Skeletal muscle tissue (tissue), 4 donors: ENCODE measurements around the gene MRAS. TPM values are rescaled to one million over a fixed set of nuclear protein-coding genes. Genes with fewer than 3 reads are reported as not detected.
"Not testable (repeated sequence)": the region's sequence is repeated elsewhere in the genome, so short reads cannot be mapped to it uniquely, and the experiment has no call there.

Experiments used
- H3K27ac ChIP-seq: one replicate; pipeline ENCODE4 v1.7.0; 2013; ENCODE audit warnings: mild to moderate bottlenecking, low read depth, low read length, inconsistent platforms
- H3K27me3 ChIP-seq, 3 donors: one replicate each; pipeline ENCODE4 v1.7.0; 2013; ENCODE audit warnings: low read length in 3 of 3; ENCODE audit not compliant: control insufficient read depth in 3 of 3, insufficient read depth in 3 of 3
- H3K36me3 ChIP-seq, 3 donors: one replicate each; pipeline ENCODE4 v1.7.0; 2013; ENCODE audit warnings: low read length in 3 of 3; ENCODE audit not compliant: control insufficient read depth in 3 of 3, insufficient read depth in 3 of 3
- H3K4me1 ChIP-seq, 3 donors: one replicate each; pipeline ENCODE4 v1.7.0; 2013; ENCODE audit warnings: low read length in 3 of 3, mild to moderate bottlenecking in 3 of 3; ENCODE audit not compliant: control insufficient read depth in 3 of 3, insufficient read depth in 3 of 3
- H3K4me3 ChIP-seq, 3 donors: one replicate each; pipeline ENCODE4 v1.7.0; 2013; ENCODE audit warnings: low read length in 3 of 3
- H3K9ac ChIP-seq, 3 donors: one replicate each; pipeline ENCODE4 v1.7.0; 2013; ENCODE audit warnings: low read length in 3 of 3, mild to moderate bottlenecking in 3 of 3, moderate library complexity in 2 of 3, low read depth in 1 of 3
- H3K9me3 ChIP-seq, 3 donors: one replicate each; pipeline ENCODE4 v1.7.0; 2013; ENCODE audit warnings: low read length in 3 of 3; ENCODE audit not compliant: control insufficient read depth in 3 of 3
- total RNA-seq: library from RNA; depleted of rRNA; stranded (reverse); fragments of >200 nt; gene quantifications from one replicate; pipeline ENCODE4 v1.2.3, GENCODE V29; 2014
- donor health status: Osteomylitis.

MRAS gene
- total RNA-seq, 1 donor from 2014 or later: 28.7 TPM

- H3K9ac ChIP-seq: no peak overlapping the region
- H3K4me1 ChIP-seq: peaks cover 18 to 56% (median 45%) of the 10 kb centered on the region in 3 donors
- no peak overlapping the region for H3K4me3 ChIP-seq
- H3K9me3 ChIP-seq: no peaks in the 10 kb centered on the region
- peaks cover 2 to 6% (median 6%) of the 10 kb centered on the region in 3 donors for H3K36me3 ChIP-seq
- no peaks in the 10 kb centered on the region for H3K27me3 ChIP-seq
- no peak overlapping the region for H3K27ac ChIP-seq
Observed at GRCh38 chr3:138373087-138373735, 24.8 kb downstream of the MRAS start.

GRCh38 chr3:138373736-138374094, 25.3 kb downstream of the MRAS start:
- Histone ChIP-seq H3K27ac (no peak overlapping the region), H3K4me3 (no peak overlapping the region), H3K9me3 (no peaks in the 10 kb centered on the region), H3K4me1 (peaks cover 15 to 54% (median 46%) of the 10 kb centered on the region in 3 donors), H3K9ac (no peak overlapping the region), H3K36me3 (peaks cover 2 to 11% (median 6%) of the 10 kb centered on the region in 3 donors), H3K27me3 (no peaks in the 10 kb centered on the region)

- Histone ChIP-seq H3K36me3 (peaks cover 2 to 11% (median 6%) of the 10 kb centered on the region in 3 donors), H3K27me3 (no peaks in the 10 kb centered on the region), H3K4me3 (no peak overlapping the region), H3K9me3 (no peaks in the 10 kb centered on the region), H3K4me1 (peaks cover 6 to 45% (median 36%) of the 10 kb centered on the region in 3 donors), H3K27ac (peak overlapping the region; percentile 9), H3K9ac (no peak overlapping the region)
Observed at GRCh38 chr3:138374573-138375134, 26.3 kb downstream of the MRAS start.

GRCh38 chr3:138375447-138375846, 27.1 kb downstream of the MRAS start:
- Histone ChIP-seq H3K36me3 (peaks cover 2 to 11% (median 6%) of the 10 kb centered on the region in 3 donors), H3K27me3 (no peaks in the 10 kb centered on the region), H3K9me3 (no peaks in the 10 kb centered on the region), H3K27ac (no peak overlapping the region), H3K4me3 (no peak overlapping the region), H3K9ac (no peak overlapping the region), H3K4me1 (peaks cover 4 to 38% (median 33%) of the 10 kb centered on the region in 3 donors)

GRCh38 chr3:138376663-138377062, 28.3 kb downstream of the MRAS start:
- H3K9ac ChIP-seq: peak overlapping the region in 1 of 3 donors; percentile 50
- no peaks in the 10 kb centered on the region for H3K9me3 ChIP-seq
- H3K27me3 ChIP-seq: no peaks in the 10 kb centered on the region
- peaks cover 2 to 11% (median 6%) of the 10 kb centered on the region in 3 donors for H3K36me3 ChIP-seq
- no peak overlapping the region for H3K4me3 ChIP-seq
- no peak overlapping the region for H3K27ac ChIP-seq
- peaks cover 11 to 42% (median 37%) of the 10 kb centered on the region in 3 donors for H3K4me1 ChIP-seq

- peaks cover 2 to 11% (median 6%) of the 10 kb centered on the region in 3 donors for H3K36me3 ChIP-seq
- not testable (repeated sequence) for H3K9me3 ChIP-seq, H3K4me3 ChIP-seq, H3K27me3 ChIP-seq, H3K27ac ChIP-seq
- H3K4me1 ChIP-seq: peaks cover 17 to 42% (median 42%) of the 10 kb centered on the region in 3 donors
- H3K9ac ChIP-seq: peak overlapping the region in 1 of 3 donors; percentile 50
Observed at GRCh38 chr3:138377212-138377611, 28.8 kb downstream of the MRAS start.

- H3K4me3 ChIP-seq: no peak overlapping the region
- H3K4me1 ChIP-seq: peaks cover 23 to 48% (median 46%) of the 10 kb centered on the region in 3 donors
- H3K27ac ChIP-seq: peak overlapping the region; percentile 13
- H3K36me3 ChIP-seq: peaks cover 2 to 11% (median 6%) of the 10 kb centered on the region in 3 donors
- no peaks in the 10 kb centered on the region for H3K9me3 ChIP-seq
- peak overlapping the region in 1 of 3 donors; percentile 26 for H3K9ac ChIP-seq
- no peaks in the 10 kb centered on the region for H3K27me3 ChIP-seq
Observed at GRCh38 chr3:138377804-138378203, 29.4 kb downstream of the MRAS start.

GRCh38 chr3:138378331-138378730, 30.0 kb downstream of the MRAS start:
- Histone ChIP-seq H3K27ac (peak overlapping the region; percentile 13), H3K36me3 (peaks cover 1 to 11% (median 2%) of the 10 kb centered on the region in 3 donors), H3K27me3 (no peaks in the 10 kb centered on the region), H3K9me3 (no peaks in the 10 kb centered on the region), H3K9ac (peak overlapping the region in 1 of 3 donors; percentile 26), H3K4me1 (peaks cover 27 to 53% (median 50%) of the 10 kb centered on the region in 3 donors), H3K4me3 (no peak overlapping the region)

GRCh38 chr3:138378990-138379389, 30.6 kb downstream of the MRAS start:
- H3K36me3 ChIP-seq: peaks cover 0 to 11% (median 2%) of the 10 kb centered on the region in 3 donors
- H3K4me1 ChIP-seq: peaks cover 29 to 60% (median 56%) of the 10 kb centered on the region in 3 donors
- H3K9me3 ChIP-seq: no peaks in the 10 kb centered on the region
- no peak overlapping the region for H3K4me3 ChIP-seq
- no peaks in the 10 kb centered on the region for H3K27me3 ChIP-seq
- no peak overlapping the region for H3K27ac ChIP-seq
- no peak overlapping the region for H3K9ac ChIP-seq

- Histone ChIP-seq H3K27ac (peak overlapping the region; percentile 65), H3K9ac (peak overlapping the region; percentile 40 to 78 (median 70)), H3K4me1 (peaks cover 27 to 59% (median 58%) of the 10 kb centered on the region in 3 donors), H3K27me3 (no peaks in the 10 kb centered on the region), H3K36me3 (peaks cover 0 to 9% (median 2%) of the 10 kb centered on the region in 3 donors), H3K9me3 (no peaks in the 10 kb centered on the region), H3K4me3 (peak overlapping the region in 1 of 3 donors; percentile 9)
Observed at GRCh38 chr3:138381413-138381901, 33.1 kb downstream of the MRAS start.
